Progenitor cell of endocrine pancreas (in vitro differentiated cells): ENCODE measurements around the gene CC2D1B. TPM values are rescaled to one million over a fixed set of nuclear protein-coding genes. Genes with fewer than 3 reads are reported as not detected.

Source experiments
- DNase-seq: peaks from one replicate; pipeline ENCODE4 v3.0.0; 2021; ENCODE audit warnings: low spot score; ENCODE audit not compliant: unreplicated experiment
- H3K27ac Mint-ChIP-seq: 2 replicates; pipeline ENCODE4 v1.8.0; 2021; ENCODE audit warnings: mild to moderate bottlenecking, moderate library complexity, mixed read lengths
- H3K27me3 Mint-ChIP-seq: 2 replicates; pipeline ENCODE4 v1.8.0; 2021; ENCODE audit warnings: mixed read lengths
- H3K36me3 Mint-ChIP-seq: 2 replicates; pipeline ENCODE4 v1.8.0; 2022; ENCODE audit warnings: mixed read lengths; ENCODE audit not compliant: insufficient read depth
- H3K4me1 Mint-ChIP-seq: 2 replicates; pipeline ENCODE4 v1.8.0; 2021; ENCODE audit warnings: low read depth, mixed read lengths
- H3K4me3 Mint-ChIP-seq: 2 replicates; pipeline ENCODE4 v1.8.0; 2021; ENCODE audit warnings: low read depth, mild to moderate bottlenecking, moderate library complexity, mixed read lengths
- H3K9me3 Mint-ChIP-seq: 2 replicates; pipeline ENCODE4 v1.8.0; 2021; ENCODE audit warnings: low read depth, mixed read lengths
- CTCF ChIP-seq: fragments of 200-600 bp; sonication (generic); IDR thresholded peaks from one replicate; pipeline ENCODE4 v1.5.0; 2021; ENCODE audit warnings: antibody characterized with exemption, mild to moderate bottlenecking; ENCODE audit not compliant: unreplicated experiment
- total RNA-seq: library from RNA; stranded (reverse); gene quantifications from 2 replicates; pipeline ENCODE4 v1.2.1, GENCODE V29; 2021

The CC2D1B gene
- total RNA-seq, 1 donor from 2014 or later: 42.7 TPM

- H3K9me3 Mint-ChIP-seq: no peaks in the 10 kb centered on the region
- no peak for DNase-seq
- no peak for TF ChIP-seq CTCF
- no peak overlapping the region for H3K4me3 Mint-ChIP-seq
- H3K27me3 Mint-ChIP-seq: no peaks in the 10 kb centered on the region
- peaks cover 5% of the 10 kb centered on the region for H3K4me1 Mint-ChIP-seq
- H3K36me3 Mint-ChIP-seq: peaks cover 17% of the 10 kb centered on the region
- no peak overlapping the region for H3K27ac Mint-ChIP-seq
Observed at GRCh38 chr1:52341655-52342260, 24.2 kb downstream of the CC2D1B start.

- H3K9me3 Mint-ChIP-seq: no peaks in the 10 kb centered on the region
- H3K36me3 Mint-ChIP-seq: peaks cover 17% of the 10 kb centered on the region
- no peak overlapping the region for H3K27ac Mint-ChIP-seq
- DNase-seq: no peak
- H3K4me3 Mint-ChIP-seq: no peak overlapping the region
- TF ChIP-seq CTCF: no peak
- peaks cover 3% of the 10 kb centered on the region for H3K4me1 Mint-ChIP-seq
- no peaks in the 10 kb centered on the region for H3K27me3 Mint-ChIP-seq
Observed at GRCh38 chr1:52337439-52337838, 28.6 kb downstream of the CC2D1B start.

GRCh38 chr1:52334906-52335528, 31.0 kb downstream of the CC2D1B start:
- H3K4me1 Mint-ChIP-seq: no peaks in the 10 kb centered on the region
- no peak overlapping the region for H3K27ac Mint-ChIP-seq

GRCh38 chr1:52332411-52332810, 33.6 kb downstream of the CC2D1B start:
- Mint-ChIP-seq H3K9me3 (no peaks in the 10 kb centered on the region), H3K4me1 (no peaks in the 10 kb centered on the region), H3K36me3 (peaks cover 10% of the 10 kb centered on the region), H3K27ac (no peak overlapping the region), H3K4me3 (no peak overlapping the region), H3K27me3 (no peaks in the 10 kb centered on the region)
- DNase-seq: no peak
- no peak for TF ChIP-seq CTCF

More at GRCh38 chr1:52334906-52335528, 31.0 kb downstream of the CC2D1B start:
- H3K4me3 Mint-ChIP-seq: no peak overlapping the region
- no peak for DNase-seq
- no peak for TF ChIP-seq CTCF
- H3K9me3 Mint-ChIP-seq: no peaks in the 10 kb centered on the region
- H3K27me3 Mint-ChIP-seq: no peaks in the 10 kb centered on the region
- peaks cover 17% of the 10 kb centered on the region for H3K36me3 Mint-ChIP-seq

GRCh38 chr1:52328615-52329014, 37.4 kb downstream of the CC2D1B start:
- no peaks in the 10 kb centered on the region for H3K27me3 Mint-ChIP-seq
- H3K9me3 Mint-ChIP-seq: no peaks in the 10 kb centered on the region
- H3K27ac Mint-ChIP-seq: no peak overlapping the region
- no peak for DNase-seq
- peaks cover 11% of the 10 kb centered on the region for H3K36me3 Mint-ChIP-seq
- no peak overlapping the region for H3K4me3 Mint-ChIP-seq
- no peak for TF ChIP-seq CTCF
- H3K4me1 Mint-ChIP-seq: no peaks in the 10 kb centered on the region
